C4-2B (cell line): Measurements from ENCODE around the gene LRRC8E.

Source experiments
- ZFX ChIP-seq: fragments of 450-650 bp; IDR thresholded peaks from 2 replicates; pipeline ENCODE4 v1.6.1; 2017
- TF ChIP-seq, protein P1 (sequence below): fragments of 450-650 bp; conservative IDR thresholded peaks from 2 replicates; pipeline ENCODE4 v1.5.1; 2017; ENCODE audit warnings: mild to moderate bottlenecking

- TF ChIP-seq, protein P1, sequence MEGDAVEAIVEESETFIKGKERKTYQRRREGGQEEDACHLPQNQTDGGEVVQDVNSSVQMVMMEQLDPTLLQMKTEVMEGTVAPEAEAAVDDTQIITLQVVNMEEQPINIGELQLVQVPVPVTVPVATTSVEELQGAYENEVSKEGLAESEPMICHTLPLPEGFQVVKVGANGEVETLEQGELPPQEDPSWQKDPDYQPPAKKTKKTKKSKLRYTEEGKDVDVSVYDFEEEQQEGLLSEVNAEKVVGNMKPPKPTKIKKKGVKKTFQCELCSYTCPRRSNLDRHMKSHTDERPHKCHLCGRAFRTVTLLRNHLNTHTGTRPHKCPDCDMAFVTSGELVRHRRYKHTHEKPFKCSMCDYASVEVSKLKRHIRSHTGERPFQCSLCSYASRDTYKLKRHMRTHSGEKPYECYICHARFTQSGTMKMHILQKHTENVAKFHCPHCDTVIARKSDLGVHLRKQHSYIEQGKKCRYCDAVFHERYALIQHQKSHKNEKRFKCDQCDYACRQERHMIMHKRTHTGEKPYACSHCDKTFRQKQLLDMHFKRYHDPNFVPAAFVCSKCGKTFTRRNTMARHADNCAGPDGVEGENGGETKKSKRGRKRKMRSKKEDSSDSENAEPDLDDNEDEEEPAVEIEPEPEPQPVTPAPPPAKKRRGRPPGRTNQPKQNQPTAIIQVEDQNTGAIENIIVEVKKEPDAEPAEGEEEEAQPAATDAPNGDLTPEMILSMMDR, result no peak; the same call in 1 of the 2 replicates
- no peak for TF ChIP-seq ZFX
Observed at GRCh38 chr19:7917267-7918061, 29.2 kb downstream of the LRRC8E start.
